Hematopoietic multipotent progenitor cell treated with erythropoietin and hydrocortisone succinate and interleukin-3 and kit ligand, for 15 days (in vitro differentiated cells): ENCODE data around the gene GABPB2.
A peak's percentile ranks its signal among the peaks of the same experiment; 100 is the strongest.

Source experiments
- DNase-seq: peaks from one replicate; pipeline ENCODE4 v3.0.0-alpha.2; 2015; ENCODE audit warnings: low spot score

Gene GABPB2

GRCh38 chr1:151133018-151133806, 62.7 kb downstream of the GABPB2 start:
- no peak for DNase-seq

GRCh38 chr1:151134396-151134795, 63.8 kb downstream of the GABPB2 start:
- no peak for DNase-seq

- no peak for DNase-seq
These were observed 64.4 kb downstream of the GABPB2 start for GRCh38 chr1:151134991-151135390.

- no peak for DNase-seq
These were observed 65.1 kb downstream of the GABPB2 start for GRCh38 chr1:151135433-151136385.

GRCh38 chr1:151137789-151138188, 67.2 kb downstream of the GABPB2 start:
- DNase-seq = no peak

GRCh38 chr1:151142411-151143056, 72.0 kb downstream of the GABPB2 start:
- no peak for DNase-seq

GRCh38 chr1:151143057-151143435, 72.5 kb downstream of the GABPB2 start:
- DNase-seq = no peak

- no peak for DNase-seq
These were observed 73.4 kb downstream of the GABPB2 start for GRCh38 chr1:151143986-151144385.

GRCh38 chr1:151144474-151145303, 74.1 kb downstream of the GABPB2 start:
- DNase-seq = no peak

GRCh38 chr1:151145304-151146071, 74.9 kb downstream of the GABPB2 start:
- DNase-seq = no peak

- DNase-seq = no peak
These were observed 75.5 kb downstream of the GABPB2 start for GRCh38 chr1:151146072-151146411.

GRCh38 chr1:151146412-151147131, 76.0 kb downstream of the GABPB2 start, which contains the start of gene SEMA6C:
SEMA6C (minus strand) TSS chr1:151146631; CDS start chr1:151142621, 4,010 bp downstream.
- DNase-seq = peak; percentile 87

- DNase-seq = no peak
These were observed 76.6 kb downstream of the GABPB2 start for GRCh38 chr1:151147132-151147503.

- no peak for DNase-seq
These were observed 77.1 kb downstream of the GABPB2 start for GRCh38 chr1:151147665-151148064.

- DNase-seq = peak; percentile 62
These were observed 85.9 kb downstream of the GABPB2 start, which contains the start of gene TNFAIP8L2 for GRCh38 chr1:151156515-151156819. TNFAIP8L2 (plus strand) TSS chr1:151156649; CDS start chr1:151158698, 2,049 bp downstream.

- no peak for DNase-seq
These were observed 86.5 kb downstream of the GABPB2 start for GRCh38 chr1:151157067-151157531.

- no peak for DNase-seq
These were observed 87.8 kb downstream of the GABPB2 start for GRCh38 chr1:151158326-151158725.

GRCh38 chr1:151158751-151159251, 88.2 kb downstream of the GABPB2 start:
- no peak for DNase-seq

- DNase-seq = no peak
These were observed 88.8 kb downstream of the GABPB2 start for GRCh38 chr1:151159373-151159772.

- no peak for DNase-seq
These were observed 94.2 kb downstream of the GABPB2 start for GRCh38 chr1:151164732-151165280.
